Omental fat pad (tissue), 4 donors: ENCODE data around the gene SF1. TPM values are rescaled to one million over a fixed set of nuclear protein-coding genes. Genes with fewer than 3 reads are reported as not detected.

Experiments
- ATAC-seq: fragments of 150-250 bp; one replicate; pipeline ENCODE4 v1.9.1; 2016; ENCODE audit warnings: mild to moderate bottlenecking, moderate library complexity; ENCODE audit not compliant: low FRiP score
- DNase-seq: peaks from one replicate; pipeline ENCODE4 v3.0.0-alpha.2; 2019; ENCODE audit warnings: low spot score
- total RNA-seq, 4 donors: library from RNA; depleted of rRNA; stranded (reverse); fragments of >200 nt; gene quantifications; one replicate each; pipeline ENCODE4 v1.1.0, GENCODE V29; 2016
- TF ChIP-seq, protein P1 (sequence below), 3 donors: fragments of 450-650 bp; IDR thresholded peaks; one replicate each; pipeline ENCODE4 v1.5.1; 2016 to 2017; ENCODE audit warnings: antibody characterized with exemption in 3 of 3, mild to moderate bottlenecking in 3 of 3, moderate library complexity in 2 of 3

SF1 gene
- total RNA-seq, 4 donors from 2014 or later, result 209 to 411 (median 320) TPM

DNA sequence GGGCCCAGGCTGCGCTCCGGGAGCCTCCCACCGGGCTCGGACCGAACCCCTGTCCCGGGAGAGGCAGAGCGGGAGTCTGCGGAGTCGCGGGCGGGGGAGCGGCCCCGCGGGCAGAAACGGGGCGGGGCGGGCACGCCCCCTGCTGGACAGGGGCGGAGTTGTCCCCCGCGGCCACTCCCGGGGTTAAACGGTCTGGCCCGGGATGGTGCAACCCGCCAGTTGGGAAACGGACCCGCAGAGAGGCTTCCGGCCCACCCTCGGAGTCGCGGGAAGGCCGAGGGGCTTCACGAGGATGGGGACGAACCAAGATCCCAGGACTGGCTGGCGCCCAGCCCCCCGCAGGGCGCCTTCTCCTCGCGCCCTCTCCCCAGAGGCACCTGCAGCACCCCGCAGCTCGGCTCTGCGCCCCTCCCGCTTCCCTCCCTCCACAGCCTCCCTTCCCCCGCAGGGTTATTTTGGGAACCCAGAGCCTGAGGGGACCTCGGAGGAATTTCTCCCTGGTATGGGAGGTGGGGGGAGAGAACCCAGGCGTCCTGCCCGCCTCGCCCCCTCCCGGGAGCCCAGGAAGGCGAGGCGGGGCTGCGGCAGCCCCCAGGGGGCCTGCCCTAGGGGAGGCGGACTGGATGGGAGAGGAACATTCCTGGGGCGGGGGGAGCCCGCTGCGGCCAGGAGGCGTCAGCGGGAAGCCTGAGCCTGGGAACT, 35.3 kb downstream of the SF1 start:
- peak; percentile 52 for ATAC-seq
- TF ChIP-seq, protein P1, sequence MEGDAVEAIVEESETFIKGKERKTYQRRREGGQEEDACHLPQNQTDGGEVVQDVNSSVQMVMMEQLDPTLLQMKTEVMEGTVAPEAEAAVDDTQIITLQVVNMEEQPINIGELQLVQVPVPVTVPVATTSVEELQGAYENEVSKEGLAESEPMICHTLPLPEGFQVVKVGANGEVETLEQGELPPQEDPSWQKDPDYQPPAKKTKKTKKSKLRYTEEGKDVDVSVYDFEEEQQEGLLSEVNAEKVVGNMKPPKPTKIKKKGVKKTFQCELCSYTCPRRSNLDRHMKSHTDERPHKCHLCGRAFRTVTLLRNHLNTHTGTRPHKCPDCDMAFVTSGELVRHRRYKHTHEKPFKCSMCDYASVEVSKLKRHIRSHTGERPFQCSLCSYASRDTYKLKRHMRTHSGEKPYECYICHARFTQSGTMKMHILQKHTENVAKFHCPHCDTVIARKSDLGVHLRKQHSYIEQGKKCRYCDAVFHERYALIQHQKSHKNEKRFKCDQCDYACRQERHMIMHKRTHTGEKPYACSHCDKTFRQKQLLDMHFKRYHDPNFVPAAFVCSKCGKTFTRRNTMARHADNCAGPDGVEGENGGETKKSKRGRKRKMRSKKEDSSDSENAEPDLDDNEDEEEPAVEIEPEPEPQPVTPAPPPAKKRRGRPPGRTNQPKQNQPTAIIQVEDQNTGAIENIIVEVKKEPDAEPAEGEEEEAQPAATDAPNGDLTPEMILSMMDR (IDR thresholded peaks at IDR 0.05), result peak in 1 of 3 donors; percentile 84
- peak; percentile 48 for DNase-seq

DNA sequence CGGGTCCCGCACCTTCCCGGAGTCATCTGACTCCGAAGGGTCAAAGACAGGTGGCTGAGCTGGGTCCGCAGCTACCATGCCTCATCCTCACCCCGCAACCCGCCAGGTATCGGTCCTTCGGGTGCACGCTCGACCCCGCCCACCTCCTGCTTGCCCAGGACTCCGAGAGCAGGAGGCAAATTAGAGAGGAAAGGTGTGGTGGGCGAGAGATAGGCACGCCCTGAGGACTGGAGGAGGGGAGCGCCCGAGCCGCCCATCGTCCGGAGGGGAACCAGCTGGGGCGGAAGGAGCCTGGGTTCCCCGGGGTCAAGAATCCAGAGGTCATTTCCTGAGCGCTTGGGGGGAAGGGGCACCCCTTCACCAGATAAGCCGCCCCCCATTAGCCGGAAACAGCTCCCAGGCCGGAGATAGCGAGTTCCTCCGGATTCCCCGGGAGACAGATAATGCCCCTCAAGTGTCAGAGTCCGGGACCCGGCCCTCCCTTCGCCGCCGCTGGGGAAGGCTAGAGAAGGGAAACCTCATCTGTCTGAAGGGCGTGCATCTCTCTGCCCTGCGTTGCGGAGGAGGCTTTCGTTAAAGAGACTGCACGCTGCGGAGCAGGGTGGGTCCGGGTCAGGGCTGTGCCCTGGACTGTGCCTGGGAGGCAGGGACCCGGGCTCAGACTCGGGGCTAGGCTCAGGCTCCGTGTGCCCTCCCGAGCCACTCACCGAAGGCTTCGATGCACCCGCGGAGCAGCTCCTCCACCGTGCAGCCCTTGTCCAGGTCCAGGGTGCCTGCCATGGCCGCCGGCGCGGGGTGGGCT, 36.1 kb downstream of the SF1 start:
- ATAC-seq, result peak; percentile 0
- TF ChIP-seq, protein P1 (IDR thresholded peaks at IDR 0.05), result no peak
- no peak for DNase-seq

DNA sequence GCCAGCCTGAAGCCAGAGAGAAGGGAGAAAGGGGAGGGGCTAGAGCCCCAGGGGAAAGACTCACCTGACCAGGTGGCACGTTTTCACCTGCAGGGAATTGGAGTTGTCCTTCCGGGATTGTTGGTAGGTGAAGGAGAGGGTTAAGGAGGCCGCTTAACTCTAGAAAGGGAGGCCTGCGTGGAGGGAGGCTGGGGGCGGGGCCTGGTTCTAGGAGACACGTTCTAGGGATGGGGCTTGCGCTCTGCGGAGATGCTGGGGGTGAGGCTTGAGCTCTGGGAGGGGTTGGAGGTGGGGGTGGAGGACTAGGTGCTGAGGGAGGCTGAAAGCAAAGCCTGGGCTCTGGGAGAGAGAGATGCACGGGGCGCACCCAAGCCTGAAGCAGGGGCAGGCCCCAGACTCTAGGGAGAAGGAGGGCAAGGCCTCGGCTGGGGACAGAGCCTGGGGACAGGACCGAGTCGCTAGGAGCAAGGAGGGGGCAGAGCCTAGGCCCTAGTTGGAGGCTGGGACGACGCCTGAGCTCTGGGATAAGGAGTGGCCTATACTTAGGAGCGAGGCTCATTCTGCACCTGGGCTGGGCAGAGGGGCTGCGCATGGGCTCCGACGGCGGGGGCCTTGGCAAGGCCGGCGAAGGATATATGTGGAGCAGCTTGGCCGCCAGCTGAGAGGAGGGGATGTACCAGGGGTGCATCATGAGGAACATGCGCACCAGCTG, 36.8 kb downstream of the SF1 start:
- no peak for DNase-seq
- TF ChIP-seq, protein P1 (IDR thresholded peaks at IDR 0.05), result no peak
- ATAC-seq, result no peak

DNA sequence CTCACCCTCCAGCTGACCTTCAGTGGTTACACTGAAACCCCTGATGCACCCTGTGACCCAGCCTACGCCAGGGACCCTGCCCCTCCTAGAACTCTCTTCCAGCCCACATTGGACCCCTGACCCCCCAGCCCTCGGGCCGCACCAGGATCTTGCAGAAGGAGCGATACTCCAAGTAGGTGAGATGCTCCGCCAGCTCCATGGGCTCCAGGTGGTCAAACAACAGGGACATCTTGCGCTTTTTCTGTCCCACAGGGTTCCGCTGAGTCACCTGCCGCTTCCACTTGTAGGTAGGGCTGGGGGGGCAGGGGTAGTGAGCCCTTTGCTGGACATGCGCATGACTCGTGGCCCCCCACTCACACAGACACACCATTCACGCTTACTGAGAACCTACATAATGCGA, 38.5 kb downstream of the SF1 start:
- DNase-seq (no peak), ATAC-seq (no peak)
- TF ChIP-seq, protein P1 (IDR thresholded peaks at IDR 0.05), result no peak

DNA sequence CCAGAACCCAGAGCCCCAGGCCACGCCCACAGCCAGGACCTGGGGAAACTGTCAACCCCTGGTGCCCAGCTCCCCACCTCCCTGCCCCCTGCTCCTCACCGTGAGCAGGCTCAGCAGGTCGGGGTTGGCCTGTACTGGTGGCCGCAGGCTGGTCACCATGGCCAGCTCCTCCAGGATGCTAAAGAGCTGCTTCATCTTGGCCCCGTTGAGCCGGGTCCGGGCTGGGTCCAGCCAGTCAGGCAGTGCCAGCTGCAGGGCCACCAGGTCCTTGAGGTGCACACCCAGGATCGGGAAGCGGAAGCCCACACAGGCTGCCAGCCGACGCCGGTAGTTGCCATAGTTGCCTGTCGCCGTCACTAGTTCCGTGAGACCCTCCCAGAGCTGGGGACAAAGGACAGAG, 41.7 kb downstream of the SF1 start:
- ATAC-seq (no peak), DNase-seq (no peak)
- TF ChIP-seq, protein P1 (IDR thresholded peaks at IDR 0.05), result no peak

DNA sequence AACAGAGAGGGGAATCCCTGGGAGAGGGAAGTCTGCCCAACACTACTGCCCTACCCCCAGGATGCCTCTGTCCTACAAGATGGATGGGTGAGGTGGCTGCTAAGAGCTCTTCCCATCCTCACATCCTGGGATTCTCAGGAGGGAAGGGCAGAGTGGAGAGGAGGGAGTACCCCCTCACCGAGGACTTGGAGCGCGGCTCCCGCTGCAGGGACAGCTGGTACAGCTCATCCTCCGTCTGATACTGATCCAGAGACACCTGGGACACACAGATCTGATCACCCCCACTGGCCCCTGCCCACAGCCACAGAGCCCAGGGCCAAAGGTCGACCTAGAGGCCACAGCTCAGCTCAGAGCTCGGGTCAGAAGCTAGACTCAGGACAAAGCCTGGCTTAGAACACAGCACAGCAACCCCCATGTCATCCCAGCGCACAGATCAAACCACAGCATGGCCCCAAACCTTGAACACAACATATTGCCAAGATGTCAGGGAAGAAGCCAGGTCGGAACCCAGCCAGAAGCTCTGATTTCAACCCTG, 42.5 kb downstream of the SF1 start:
- TF ChIP-seq, protein P1 (IDR thresholded peaks at IDR 0.05), result no peak
- DNase-seq (no peak), ATAC-seq (no peak)
